Esophagus squamous epithelium (tissue), 4 donors: Measurements from ENCODE around the gene NOXO1.
A peak's percentile ranks its signal among the peaks of the same experiment; 100 is the strongest.

Experiments used
- CTCF ChIP-seq, 6 experiments: fragments of 450-650 bp in 4 of 6; fragments of 200-600 bp in 2 of 6; sonication (generic) in 2 of 6; IDR thresholded peaks; one replicate each; pipeline ENCODE4 v1.5.1; 2016 to 2019; ENCODE audit warnings: antibody characterized with exemption in 6 of 6, mild to moderate bottlenecking in 4 of 6, moderate library complexity in 4 of 6
- POLR2A ChIP-seq, 4 donors: fragments of 450-650 bp; IDR thresholded peaks; one replicate each; pipeline ENCODE4 v1.6.1; 2017; ENCODE audit warnings: antibody characterized with exemption in 4 of 4, mild to moderate bottlenecking in 4 of 4, moderate library complexity in 3 of 4

DNA sequence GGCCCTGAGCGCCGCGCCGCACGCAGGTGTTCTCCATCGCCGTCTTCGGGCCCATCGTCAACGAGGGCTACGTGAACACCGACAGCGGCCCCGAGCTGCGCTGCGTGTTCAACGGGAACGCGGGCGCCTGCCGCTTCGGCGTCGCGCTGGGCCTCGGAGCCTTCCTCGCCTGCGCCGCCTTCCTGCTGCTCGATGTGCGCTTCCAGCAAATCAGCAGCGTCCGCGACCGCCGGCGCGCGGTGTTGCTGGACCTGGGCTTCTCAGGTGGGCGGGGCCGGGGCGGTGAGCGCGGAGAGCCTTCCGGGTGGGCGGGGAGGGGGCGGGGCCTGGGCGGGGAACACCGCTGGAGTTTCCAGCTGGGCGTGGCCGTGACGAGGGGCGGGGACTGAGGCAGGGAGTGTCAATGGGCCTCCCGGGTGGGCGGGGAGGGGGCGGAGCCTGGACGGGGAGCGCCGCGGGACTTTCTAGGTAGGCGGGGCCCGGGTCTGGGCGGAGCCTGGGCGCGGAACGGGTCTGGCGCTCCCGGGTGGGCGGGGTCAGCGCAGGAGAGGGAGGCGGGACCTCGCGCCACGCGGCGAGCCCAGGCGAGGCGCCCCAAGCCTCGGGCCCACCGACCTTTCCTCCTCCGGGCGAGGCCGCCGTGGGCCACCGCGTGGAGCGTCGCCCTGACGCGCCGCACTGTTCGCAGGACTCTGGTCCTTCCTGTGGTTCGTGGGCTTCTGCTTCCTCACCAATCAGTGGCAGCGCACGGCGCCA, 10.9 kb upstream of the NOXO1 start:
- TF ChIP-seq CTCF (IDR thresholded peaks at IDR 0.05): no peak
- peak in 1 of 4 donors; percentile 66 for TF ChIP-seq POLR2A (IDR thresholded peaks at IDR 0.05)
